Measurements from ENCODE around the gene LUC7L2.
"Not testable (repeated sequence)": the region's sequence is repeated elsewhere in the genome, so short reads cannot be mapped to it uniquely, and the experiment has no call there.

LUC7L2 gene

DNA sequence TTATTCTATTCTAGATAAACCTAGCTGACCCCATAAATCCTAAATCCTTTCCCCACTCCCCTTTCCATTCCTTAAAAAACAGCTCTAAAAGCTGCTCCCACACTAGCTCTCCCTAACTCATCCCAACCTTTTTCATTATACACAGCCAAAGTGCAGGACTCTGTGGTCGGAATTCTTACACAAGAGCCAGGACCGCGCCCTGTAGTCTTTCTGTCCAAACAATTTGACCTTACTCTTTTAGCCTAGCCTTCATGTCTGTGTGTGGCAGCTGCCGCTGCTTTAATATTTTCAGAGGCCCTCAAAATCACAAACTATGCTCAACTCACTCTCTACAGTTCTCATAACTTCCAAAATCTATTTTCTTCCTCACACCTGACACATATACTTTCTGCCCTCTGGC is 104.8 kb downstream of the LUC7L2 start:
- not testable (repeated sequence) for H3K4me1 Mint-ChIP-seq; H3K27me3 Mint-ChIP-seq; H3K36me3 Mint-ChIP-seq (ENCODE audit: low read depth); H3K4me3 Mint-ChIP-seq; ATAC-seq; H3K27ac Mint-ChIP-seq; DNase-seq; H3K9me3 Mint-ChIP-seq

DNA sequence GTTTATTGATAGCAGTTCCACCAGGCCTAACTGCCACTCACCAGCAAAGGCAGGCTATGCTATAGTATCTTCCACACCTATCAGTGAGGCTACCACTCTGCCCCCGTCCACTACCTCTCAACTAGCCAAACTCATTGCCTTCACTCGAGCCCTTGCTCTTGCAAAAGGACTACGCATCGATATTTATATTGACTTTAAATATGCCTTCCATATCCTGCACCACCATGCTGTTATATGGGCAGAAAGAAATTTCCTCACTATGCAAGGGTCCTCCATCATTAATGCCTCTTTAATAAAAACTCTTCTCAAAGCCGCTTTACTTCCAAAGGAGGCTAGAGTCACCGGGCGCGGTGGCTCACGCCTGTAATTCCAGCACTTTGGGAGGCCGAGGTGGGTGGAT is 105.4 kb downstream of the LUC7L2 start:
- not testable (repeated sequence) for H3K36me3 Mint-ChIP-seq (ENCODE audit: low read depth); H3K27me3 Mint-ChIP-seq; H3K9me3 Mint-ChIP-seq; H3K4me3 Mint-ChIP-seq; DNase-seq; H3K27ac Mint-ChIP-seq; ATAC-seq; H3K4me1 Mint-ChIP-seq

DNA sequence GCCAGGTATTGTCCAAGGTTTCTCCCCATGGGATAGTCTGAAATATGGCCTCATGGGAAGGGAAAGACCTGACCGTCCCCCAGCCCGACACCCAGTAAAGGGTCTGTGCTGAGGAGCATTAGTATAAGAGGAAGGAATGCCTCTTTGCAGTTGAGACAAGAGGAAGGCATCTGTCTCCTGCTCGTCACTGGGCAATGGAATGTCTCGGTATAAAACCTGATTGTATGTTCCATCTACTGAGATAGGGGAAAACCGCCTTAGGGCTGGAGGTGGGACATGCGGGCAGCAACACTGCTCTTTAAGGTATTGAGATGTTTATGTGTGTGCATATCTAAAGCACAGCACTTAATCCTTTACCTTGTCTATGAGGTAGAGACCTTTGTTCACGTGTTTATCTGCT is 108.0 kb downstream of the LUC7L2 start:
- not testable (repeated sequence) for H3K27ac Mint-ChIP-seq; DNase-seq; H3K36me3 Mint-ChIP-seq (ENCODE audit: low read depth); H3K4me3 Mint-ChIP-seq; H3K27me3 Mint-ChIP-seq; H3K4me1 Mint-ChIP-seq; ATAC-seq; H3K9me3 Mint-ChIP-seq

DNA sequence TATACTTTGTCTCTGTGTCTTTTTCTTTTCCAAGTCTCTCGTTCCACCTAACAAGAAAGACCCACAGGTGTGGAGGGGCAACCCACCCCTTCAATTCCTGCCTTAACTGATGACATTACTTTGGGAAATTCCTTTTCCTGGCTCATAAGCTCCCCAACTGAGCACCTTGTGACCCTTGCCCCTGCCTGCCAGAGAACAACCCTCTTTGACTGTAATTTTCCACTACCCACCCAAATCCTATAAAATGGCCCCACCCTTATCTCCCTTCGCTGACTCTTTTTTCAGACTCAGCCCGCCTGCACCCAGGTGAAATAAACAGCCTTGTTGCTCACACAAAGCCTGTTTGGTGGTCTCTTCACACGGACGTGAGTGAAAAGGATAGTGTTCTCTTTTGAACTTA is 108.6 kb downstream of the LUC7L2 start:
- not testable (repeated sequence) for H3K4me1 Mint-ChIP-seq; H3K27me3 Mint-ChIP-seq; ATAC-seq; H3K4me3 Mint-ChIP-seq; H3K27ac Mint-ChIP-seq; H3K36me3 Mint-ChIP-seq (ENCODE audit: low read depth); DNase-seq; H3K9me3 Mint-ChIP-seq

DNA sequence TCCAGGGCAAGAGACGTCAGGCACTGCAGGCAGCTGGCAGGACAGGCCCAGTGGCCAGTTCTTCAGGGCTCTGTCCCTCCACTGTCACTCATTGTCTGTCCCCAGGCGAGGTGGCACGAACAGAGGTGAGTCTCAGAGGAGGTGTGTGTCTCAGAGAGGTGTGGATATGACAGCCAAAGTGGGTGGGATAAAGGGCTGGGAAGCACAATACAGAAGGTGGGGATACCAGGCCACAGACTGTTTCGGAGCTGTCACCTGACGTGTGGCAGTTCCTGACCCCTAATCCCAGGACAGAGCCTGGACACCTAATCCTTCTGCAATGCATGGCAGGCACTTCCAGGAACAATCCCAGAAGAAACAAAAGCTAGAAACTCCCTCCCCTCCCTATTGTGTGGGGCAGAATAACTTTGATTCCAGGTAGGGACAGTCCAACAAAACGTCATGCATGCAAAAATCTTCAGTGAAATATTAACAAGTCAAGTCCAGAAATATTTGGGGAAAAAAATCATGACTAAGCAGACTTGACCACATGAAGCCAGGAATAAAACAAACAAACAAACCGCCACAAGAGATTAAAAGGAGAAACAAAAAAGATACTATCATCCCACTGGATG is 112.2 kb downstream of the LUC7L2 start:
- Mint-ChIP-seq H3K9me3 (peaks cover 6% of the 10 kb centered on the region), H3K4me3 (no peak overlapping the region), H3K36me3 (ENCODE audit: low read depth) (no peaks in the 10 kb centered on the region), H3K27ac (no peak overlapping the region), H3K27me3 (peaks cover 1% of the 10 kb centered on the region), H3K4me1 (no peaks in the 10 kb centered on the region)
- ATAC-seq (no peak), DNase-seq (no peak)

Data from activated naive CD8-positive, alpha-beta T cell treated with anti-CD3 and anti-CD28 coated beads, Interleukin-2, amount 50 U/mL, for 24 hours (primary cell).